Astrocyte of the spinal cord (primary cell): ENCODE measurements around the gene IKZF1.

Source experiments
- DNase-seq: peaks from one replicate; pipeline ENCODE4 v3.0.0; 2011; ENCODE audit warnings: low read depth, low spot score
- H3K4me3 ChIP-seq: 2 replicates; pipeline ENCODE4 v1.5.1; 2011; ENCODE audit warnings: low read depth, mild to moderate bottlenecking, low read length, moderate library complexity
- in situ Hi-C: cut with HindIII; loops from 2 replicates; pipeline ENCODE4 v1.10.0; 2017; ENCODE audit warnings: low sequenced_read_pairs
- TF ChIP-seq, protein P1 (sequence below): IDR thresholded peaks from 2 replicates; pipeline ENCODE4 v1.5.1; 2012; ENCODE audit warnings: low read depth, mild to moderate bottlenecking, low read length, inconsistent platforms

The IKZF1 gene

GRCh38 chr7:50273301-50273700 lies 31.2 kb upstream of the IKZF1 start:
- in situ Hi-C loops, result no loop called here
- H3K4me3 ChIP-seq, result no peak overlapping the region
- DNase-seq, result no peak
- TF ChIP-seq, protein P1, sequence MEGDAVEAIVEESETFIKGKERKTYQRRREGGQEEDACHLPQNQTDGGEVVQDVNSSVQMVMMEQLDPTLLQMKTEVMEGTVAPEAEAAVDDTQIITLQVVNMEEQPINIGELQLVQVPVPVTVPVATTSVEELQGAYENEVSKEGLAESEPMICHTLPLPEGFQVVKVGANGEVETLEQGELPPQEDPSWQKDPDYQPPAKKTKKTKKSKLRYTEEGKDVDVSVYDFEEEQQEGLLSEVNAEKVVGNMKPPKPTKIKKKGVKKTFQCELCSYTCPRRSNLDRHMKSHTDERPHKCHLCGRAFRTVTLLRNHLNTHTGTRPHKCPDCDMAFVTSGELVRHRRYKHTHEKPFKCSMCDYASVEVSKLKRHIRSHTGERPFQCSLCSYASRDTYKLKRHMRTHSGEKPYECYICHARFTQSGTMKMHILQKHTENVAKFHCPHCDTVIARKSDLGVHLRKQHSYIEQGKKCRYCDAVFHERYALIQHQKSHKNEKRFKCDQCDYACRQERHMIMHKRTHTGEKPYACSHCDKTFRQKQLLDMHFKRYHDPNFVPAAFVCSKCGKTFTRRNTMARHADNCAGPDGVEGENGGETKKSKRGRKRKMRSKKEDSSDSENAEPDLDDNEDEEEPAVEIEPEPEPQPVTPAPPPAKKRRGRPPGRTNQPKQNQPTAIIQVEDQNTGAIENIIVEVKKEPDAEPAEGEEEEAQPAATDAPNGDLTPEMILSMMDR, result no peak

- TF ChIP-seq, protein P1, result no peak
- in situ Hi-C loops, result no loop called here
Observed at GRCh38 chr7:50273870-50274269, 30.6 kb upstream of the IKZF1 start.

GRCh38 chr7:50274361-50274760 lies 30.2 kb upstream of the IKZF1 start:
- DNase-seq, result no peak
- TF ChIP-seq, protein P1, result no peak
- H3K4me3 ChIP-seq, result no peak overlapping the region
- in situ Hi-C loops, result no loop called here

More at GRCh38 chr7:50273870-50274269, 30.6 kb upstream of the IKZF1 start:
- DNase-seq, result no peak
- no peak overlapping the region for H3K4me3 ChIP-seq

DNA sequence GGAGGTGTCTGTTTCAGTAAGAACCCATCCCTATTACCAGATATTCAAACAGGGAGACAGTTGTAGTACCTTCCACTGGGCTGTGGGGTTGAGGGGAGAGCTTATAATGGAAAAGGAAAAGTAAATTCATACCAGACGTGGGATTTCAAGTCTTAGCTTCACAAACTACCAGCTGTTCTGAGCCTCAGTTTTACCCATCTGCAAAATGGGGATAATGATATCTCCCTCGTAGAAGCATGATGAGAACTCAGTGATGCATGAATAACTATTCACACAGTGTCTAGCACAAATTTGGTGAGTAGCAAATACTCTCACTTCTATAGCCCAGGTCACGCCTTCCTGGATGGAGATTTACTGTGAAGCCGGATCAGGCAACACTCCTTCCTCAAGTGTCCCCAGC lies 29.1 kb upstream of the IKZF1 start:
- in situ Hi-C loops, result no loop called here
- TF ChIP-seq, protein P1, result no peak
- no peak for DNase-seq
- H3K4me3 ChIP-seq, result no peak overlapping the region

DNA sequence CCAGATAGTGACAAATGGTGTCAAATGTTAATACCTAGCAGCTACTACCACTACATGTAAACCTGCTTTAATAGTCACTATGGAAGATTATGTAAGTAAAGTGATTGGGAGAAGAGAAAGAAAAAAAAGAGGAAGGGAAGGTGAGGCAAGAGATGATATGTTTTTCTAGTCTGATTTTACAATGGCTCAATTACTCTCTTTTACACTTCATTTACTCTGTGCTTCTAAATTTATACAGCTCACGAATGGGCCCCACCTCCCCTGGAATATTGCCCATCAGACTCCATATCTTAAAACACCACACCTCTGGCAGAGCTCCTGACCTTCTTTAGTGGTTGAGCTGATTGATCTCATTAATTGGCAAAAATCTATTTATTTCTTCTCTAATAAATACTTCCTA lies 28.0 kb upstream of the IKZF1 start:
- DNase-seq, result no peak
- in situ Hi-C loops, result no loop called here
- H3K4me3 ChIP-seq, result no peak overlapping the region
- TF ChIP-seq, protein P1, result no peak

DNA sequence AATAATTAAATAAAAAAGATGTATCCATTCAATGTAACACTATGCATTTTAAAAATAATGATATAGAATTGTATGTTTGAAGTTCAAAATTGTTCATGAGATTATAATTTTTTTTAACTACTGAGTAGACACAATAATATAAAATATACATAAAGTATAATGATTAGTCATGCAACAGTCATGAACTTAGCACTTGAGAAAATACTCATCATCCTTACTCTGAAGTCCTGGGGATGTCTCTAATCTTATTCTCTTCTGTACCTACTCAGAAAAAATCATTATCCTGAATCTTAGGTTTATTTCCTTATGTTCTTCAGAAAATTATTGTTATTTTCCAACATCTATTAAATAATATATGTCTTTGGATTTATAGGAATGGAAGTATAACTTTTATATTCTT lies 26.4 kb upstream of the IKZF1 start:
- in situ Hi-C loops, result no loop called here
- TF ChIP-seq, protein P1, result no peak
- H3K4me3 ChIP-seq, result no peak overlapping the region
- no peak for DNase-seq
